Epithelial cell of proximal tubule (primary cell): ENCODE measurements around the gene INO80C. TPM values are rescaled to one million over a fixed set of nuclear protein-coding genes. Genes with fewer than 3 reads are reported as not detected.
A peak's percentile ranks its signal among the peaks of the same experiment; 100 is the strongest.

Experiments used
- DNase-seq: peaks from one replicate; pipeline ENCODE4 v3.0.0-alpha.2; 2011; ENCODE audit warnings: low read depth
- H3K4me3 ChIP-seq: 2 replicates; pipeline ENCODE4 v1.5.1; 2011; ENCODE audit warnings: low read depth, mild to moderate bottlenecking, low read length
- CTCF ChIP-seq: conservative IDR thresholded peaks from 2 replicates; pipeline ENCODE4 v1.5.1; 2012; ENCODE audit warnings: low read depth, mild to moderate bottlenecking, low read length
- total RNA-seq: library from RNA; depleted of rRNA; stranded (reverse); fragments of >200 nt; gene quantifications from 2 replicates; pipeline ENCODE4 v1.2.3, GENCODE V29; 2015

INO80C gene
- total RNA-seq, 1 donor from 2014 or later = 8.3 TPM

DNA sequence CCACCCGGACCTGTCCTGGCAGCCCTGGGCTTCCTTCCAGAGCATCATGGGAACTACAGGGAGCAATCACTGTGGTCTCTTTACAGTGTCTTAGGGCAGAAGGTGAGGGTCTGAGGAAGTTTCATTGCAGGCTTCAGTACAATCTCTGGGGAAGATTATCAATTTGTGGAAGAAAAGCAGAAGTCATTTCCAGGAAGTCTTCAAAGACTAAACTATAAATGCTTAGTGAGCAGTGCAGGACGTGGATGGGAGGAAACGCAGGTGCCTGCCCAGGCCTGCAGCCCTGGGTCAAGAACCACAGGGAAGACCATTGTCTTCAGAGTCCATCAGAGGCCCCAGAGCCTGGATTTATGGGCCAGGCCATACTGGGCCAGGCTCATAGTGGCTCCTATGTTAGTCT lies 54.3 kb downstream of the INO80C start:
- no peak overlapping the region for H3K4me3 ChIP-seq
- no peak for DNase-seq
- no peak for TF ChIP-seq CTCF

GRCh38 chr18:35442701-35443100 lies 55.1 kb downstream of the INO80C start:
- no peak for DNase-seq
- no peak overlapping the region for H3K4me3 ChIP-seq
- TF ChIP-seq CTCF = no peak

DNA sequence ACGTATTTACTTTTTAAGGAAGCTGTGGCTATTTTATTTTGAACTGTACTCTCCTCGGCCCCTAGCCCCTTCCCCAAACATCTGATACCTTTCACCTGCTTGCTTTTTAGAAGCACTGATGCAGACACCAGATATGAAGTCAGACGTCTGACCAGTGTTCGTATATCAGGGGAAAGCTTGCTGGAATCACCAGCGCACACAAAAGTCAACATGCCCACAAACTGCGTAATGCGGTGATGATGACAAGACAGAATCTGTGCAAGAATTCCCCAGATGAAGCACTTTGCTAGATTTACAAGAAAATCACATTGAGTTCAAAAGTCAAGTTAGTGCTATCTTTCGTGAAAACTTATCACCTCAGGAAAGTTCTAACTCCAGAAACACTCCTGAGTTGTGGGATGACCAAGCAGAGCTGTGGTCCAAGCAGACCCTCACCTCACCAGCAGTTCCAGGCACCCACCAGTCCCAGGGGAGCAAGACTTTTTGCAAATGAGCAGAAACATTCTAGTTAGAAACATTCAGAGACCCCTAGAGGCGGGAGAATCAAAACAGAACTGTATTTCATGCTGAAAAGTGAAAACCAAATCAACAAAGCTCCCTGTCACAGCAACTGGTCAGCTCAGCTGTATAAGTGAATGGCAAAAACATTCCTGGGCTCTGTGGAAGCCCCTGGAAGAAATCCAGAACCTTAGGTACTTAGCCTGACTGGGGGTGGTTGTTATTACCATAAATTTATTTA lies 55.7 kb downstream of the INO80C start:
- no peak for DNase-seq
- peak; percentile 6 for TF ChIP-seq CTCF
- H3K4me3 ChIP-seq = no peak overlapping the region

- no peak for DNase-seq
- H3K4me3 ChIP-seq = no peak overlapping the region
- no peak for TF ChIP-seq CTCF
Measured at GRCh38 chr18:35438480-35439234, 59.1 kb downstream of the INO80C start.

DNA sequence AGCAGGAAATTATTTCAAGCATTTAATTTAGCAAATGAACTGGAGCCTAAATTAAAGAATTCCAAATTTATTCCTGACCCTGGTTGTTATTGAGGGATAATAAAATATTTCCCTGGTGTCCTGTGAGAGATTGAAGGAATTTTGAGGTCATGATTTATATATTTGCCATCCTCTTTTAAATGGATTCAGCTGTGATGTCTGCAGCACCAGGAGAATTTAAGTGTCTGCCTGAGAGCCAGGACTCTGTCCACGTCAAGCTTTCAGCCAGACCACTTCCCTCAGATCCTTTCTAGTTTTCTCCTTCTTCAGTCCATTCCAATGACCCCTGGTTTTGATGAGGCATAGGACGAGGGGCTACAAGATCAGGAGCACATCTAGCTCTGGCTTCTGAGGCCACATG lies 59.9 kb downstream of the INO80C start:
- no peak overlapping the region for H3K4me3 ChIP-seq
- no peak for TF ChIP-seq CTCF
- no peak for DNase-seq

DNA sequence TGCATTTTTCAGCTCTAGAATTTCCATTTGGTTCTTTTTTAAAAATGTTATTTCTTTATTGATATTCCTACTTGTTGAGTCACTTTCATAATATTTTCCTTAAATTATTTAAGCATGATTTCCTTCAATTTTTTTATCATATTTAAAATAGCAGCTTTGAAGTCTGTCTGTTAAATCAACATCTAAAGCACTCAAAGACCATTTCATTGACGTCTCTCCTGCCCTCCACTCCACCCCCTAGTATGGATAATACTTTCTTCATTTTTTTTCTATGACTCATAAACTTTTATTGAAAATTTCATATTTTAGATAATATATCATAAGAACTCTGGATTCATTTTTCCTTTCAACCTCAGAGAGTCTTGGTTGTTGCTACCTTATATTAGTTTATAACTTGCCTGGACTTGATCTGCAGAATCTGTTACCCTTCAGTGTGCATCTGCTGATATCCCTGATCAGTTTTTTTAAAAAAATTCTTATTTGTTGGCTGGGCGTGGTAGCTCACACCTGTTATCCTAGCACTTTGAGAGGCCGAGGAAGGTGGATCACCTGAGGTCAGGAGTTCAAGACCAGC lies 61.6 kb downstream of the INO80C start:
- no peak for DNase-seq

More for the DNA sequence above, 61.6 kb downstream of the INO80C start:
- no peak for TF ChIP-seq CTCF
- no peak overlapping the region for H3K4me3 ChIP-seq
